ENCODE measurements around the gene CDH23. TPM values are rescaled to one million over a fixed set of nuclear protein-coding genes. Genes with fewer than 3 reads are reported as not detected.

CDH23 gene
- total RNA-seq, 1 experiment from 2014 or later, result not detected

DNA sequence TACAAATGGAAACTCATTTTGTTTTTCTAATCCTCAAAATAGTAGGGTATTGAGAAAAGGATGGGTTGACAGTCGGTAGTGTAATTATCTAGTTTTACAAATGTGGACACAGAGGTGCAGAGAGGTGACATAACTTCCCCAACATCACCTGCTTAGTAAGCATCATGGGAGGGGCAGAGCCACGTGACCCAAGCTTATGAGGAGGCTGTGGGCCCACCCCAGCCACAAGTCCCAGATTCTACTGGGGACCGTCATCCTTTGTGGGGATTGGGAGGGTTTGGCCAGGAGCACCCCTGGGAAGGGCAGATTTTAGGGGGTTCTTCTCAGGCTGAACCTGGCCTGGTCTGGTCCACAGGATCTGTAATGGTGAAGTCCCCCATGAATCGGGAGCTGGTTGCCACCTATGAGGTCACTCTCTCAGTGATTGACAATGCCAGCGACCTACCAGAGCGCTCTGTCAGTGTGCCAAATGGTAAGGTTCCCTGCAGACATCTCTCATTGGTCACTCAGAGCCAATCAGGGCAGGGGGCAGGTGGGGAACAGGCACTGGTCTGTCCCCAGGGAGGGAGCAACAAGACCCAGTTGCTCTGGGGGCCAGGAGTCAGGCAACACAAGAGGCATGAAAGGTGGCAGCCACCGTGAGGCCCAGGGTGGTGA is 400.2 kb downstream of the CDH23 start:
- ChIA-PET POLR2A (ENCODE audit: unreplicated experiment) (no interaction called here), CTCF (no interaction called here)
- no peaks in the 10 kb centered on the region for H3K9me3 ChIP-seq (ENCODE audit: low read length)
- no peak for DNase-seq
- no peaks in the 10 kb centered on the region for H3K27me3 ChIP-seq (ENCODE audit: low read length)
- H3K79me2 ChIP-seq (ENCODE audit: low read length), result no peaks in the 10 kb centered on the region
- no peaks in the 10 kb centered on the region for H3K36me3 ChIP-seq (ENCODE audit: low read depth, low read length)
- no peak overlapping the region for H3K4me3 ChIP-seq (ENCODE audit: low read length)
- no peak overlapping the region for H2AFZ ChIP-seq (ENCODE audit: low read length)
- no peak overlapping the region for H3K4me2 ChIP-seq (ENCODE audit: low read length)
- BruUV-seq (replicated peaks), result no TSS peak
- no peak overlapping the region for H3K27ac ChIP-seq (ENCODE audit: low read length)
- no peak overlapping the region for H3K9ac ChIP-seq (ENCODE audit: low read length)
- no peaks in the 10 kb centered on the region for H3K4me1 ChIP-seq (ENCODE audit: insufficient read depth, low read length)
- no peak for TF ChIP-seq EZH2 (IDR thresholded peaks at IDR 0.05; ENCODE audit: low read length, unreplicated experiment)
- intact Hi-C loops (cut with micrococcal nuclease), result no loop called here
- no peaks in the 10 kb centered on the region for H4K20me1 ChIP-seq (ENCODE audit: low read length)
- no peaks in the 10 kb centered on the region for H3K9me2 ChIP-seq (replicated peaks; ENCODE audit: low read length)
- no peaks in the 10 kb centered on the region for H3F3A ChIP-seq (ENCODE audit: low read length, unreplicated experiment)
- ATAC-seq, result no peak

DNA sequence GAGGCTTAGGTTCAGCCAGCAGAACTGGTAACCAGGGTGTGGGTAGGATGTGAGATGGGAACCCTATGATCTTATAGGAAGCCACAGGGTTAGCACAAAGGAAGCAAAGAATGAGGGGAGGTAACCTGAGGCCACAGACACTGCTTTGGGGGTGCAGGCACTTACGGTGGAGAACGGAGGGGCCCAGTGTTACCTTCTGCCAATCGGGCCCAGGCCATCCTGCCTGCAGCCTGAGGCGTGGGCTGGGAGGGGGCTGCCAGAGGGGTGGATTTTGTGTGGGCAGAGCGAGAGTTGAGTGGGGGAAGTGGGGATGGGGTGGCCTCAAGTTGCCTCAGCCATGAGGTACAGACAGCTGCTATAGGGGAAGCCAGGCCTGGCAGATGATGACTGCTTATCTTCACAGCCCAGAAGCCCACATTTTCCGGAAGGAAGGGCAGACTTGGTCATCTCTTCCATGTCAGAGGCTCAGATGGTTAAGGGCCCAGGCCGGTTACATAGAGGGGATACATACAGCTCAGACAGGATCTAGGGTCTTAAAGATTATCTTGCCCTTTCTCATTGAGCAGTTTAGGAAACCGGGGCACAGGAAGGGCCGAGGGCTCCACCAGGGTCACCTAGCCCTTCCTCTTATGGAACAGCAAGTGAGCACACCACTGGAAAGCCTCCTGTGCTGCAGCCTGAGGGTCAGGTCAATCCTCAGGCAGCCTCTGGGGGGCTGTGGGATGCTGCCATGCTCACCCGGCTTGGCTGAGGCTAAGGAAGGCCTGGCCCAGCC is 401.0 kb downstream of the CDH23 start:
- no peaks in the 10 kb centered on the region for H3F3A ChIP-seq (ENCODE audit: low read length, unreplicated experiment)
- no peak overlapping the region for H3K4me2 ChIP-seq (ENCODE audit: low read length)
- no peak for ATAC-seq
- H3K27me3 ChIP-seq (ENCODE audit: low read length), result no peaks in the 10 kb centered on the region
- ChIA-PET POLR2A (ENCODE audit: unreplicated experiment) (no interaction called here), CTCF (no interaction called here)
- intact Hi-C loops (cut with micrococcal nuclease), result no loop called here
- H3K9ac ChIP-seq (ENCODE audit: low read length), result no peak overlapping the region
- no peak overlapping the region for H3K4me3 ChIP-seq (ENCODE audit: low read length)
- no peak overlapping the region for H2AFZ ChIP-seq (ENCODE audit: low read length)
- no peaks in the 10 kb centered on the region for H3K79me2 ChIP-seq (ENCODE audit: low read length)
- no peaks in the 10 kb centered on the region for H3K9me2 ChIP-seq (replicated peaks; ENCODE audit: low read length)
- no peaks in the 10 kb centered on the region for H3K9me3 ChIP-seq (ENCODE audit: low read length)
- no peak overlapping the region for H3K27ac ChIP-seq (ENCODE audit: low read length)
- TF ChIP-seq EZH2 (IDR thresholded peaks at IDR 0.05; ENCODE audit: low read length, unreplicated experiment) (no peak), EZH2phosphoT487 (IDR thresholded peaks at IDR 0.05; ENCODE audit: borderline replicate concordance, low read length) (no peak)
- TF ChIP-seq, protein P1, sequence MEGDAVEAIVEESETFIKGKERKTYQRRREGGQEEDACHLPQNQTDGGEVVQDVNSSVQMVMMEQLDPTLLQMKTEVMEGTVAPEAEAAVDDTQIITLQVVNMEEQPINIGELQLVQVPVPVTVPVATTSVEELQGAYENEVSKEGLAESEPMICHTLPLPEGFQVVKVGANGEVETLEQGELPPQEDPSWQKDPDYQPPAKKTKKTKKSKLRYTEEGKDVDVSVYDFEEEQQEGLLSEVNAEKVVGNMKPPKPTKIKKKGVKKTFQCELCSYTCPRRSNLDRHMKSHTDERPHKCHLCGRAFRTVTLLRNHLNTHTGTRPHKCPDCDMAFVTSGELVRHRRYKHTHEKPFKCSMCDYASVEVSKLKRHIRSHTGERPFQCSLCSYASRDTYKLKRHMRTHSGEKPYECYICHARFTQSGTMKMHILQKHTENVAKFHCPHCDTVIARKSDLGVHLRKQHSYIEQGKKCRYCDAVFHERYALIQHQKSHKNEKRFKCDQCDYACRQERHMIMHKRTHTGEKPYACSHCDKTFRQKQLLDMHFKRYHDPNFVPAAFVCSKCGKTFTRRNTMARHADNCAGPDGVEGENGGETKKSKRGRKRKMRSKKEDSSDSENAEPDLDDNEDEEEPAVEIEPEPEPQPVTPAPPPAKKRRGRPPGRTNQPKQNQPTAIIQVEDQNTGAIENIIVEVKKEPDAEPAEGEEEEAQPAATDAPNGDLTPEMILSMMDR (conservative IDR thresholded peaks at IDR 0.05; ENCODE audit: low read depth, low read length), result no peak
- no peaks in the 10 kb centered on the region for H4K20me1 ChIP-seq (ENCODE audit: low read length)
- BruUV-seq (replicated peaks), result no TSS peak
- H3K36me3 ChIP-seq (ENCODE audit: low read depth, low read length), result no peaks in the 10 kb centered on the region
- no peak for DNase-seq
- no peaks in the 10 kb centered on the region for H3K4me1 ChIP-seq (ENCODE audit: insufficient read depth, low read length)

DNA sequence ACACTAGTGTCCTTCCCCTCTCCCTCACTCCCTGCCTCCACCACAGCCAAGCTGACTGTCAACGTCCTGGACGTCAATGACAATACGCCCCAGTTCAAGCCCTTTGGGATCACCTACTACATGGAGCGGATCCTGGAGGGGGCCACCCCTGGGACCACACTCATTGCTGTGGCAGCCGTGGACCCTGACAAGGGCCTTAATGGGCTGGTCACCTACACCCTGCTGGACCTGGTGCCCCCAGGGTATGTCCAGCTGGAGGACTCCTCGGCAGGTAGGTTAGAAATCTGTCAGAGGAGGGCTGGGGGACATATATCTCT is 401.5 kb downstream of the CDH23 start:
- Histone ChIP-seq H3K36me3 (ENCODE audit: low read depth, low read length) (no peaks in the 10 kb centered on the region), H3K27ac (ENCODE audit: low read length) (no peak overlapping the region), H3K27me3 (ENCODE audit: low read length) (no peaks in the 10 kb centered on the region), H2AFZ (ENCODE audit: low read length) (no peak overlapping the region), H3K4me2 (ENCODE audit: low read length) (no peak overlapping the region), H4K20me1 (ENCODE audit: low read length) (no peaks in the 10 kb centered on the region), H3F3A (ENCODE audit: low read length, unreplicated experiment) (no peaks in the 10 kb centered on the region), H3K9ac (ENCODE audit: low read length) (no peak overlapping the region), H3K4me1 (ENCODE audit: insufficient read depth, low read length) (no peaks in the 10 kb centered on the region), H3K9me3 (ENCODE audit: low read length) (no peaks in the 10 kb centered on the region), H3K4me3 (ENCODE audit: low read length) (no peak overlapping the region), H3K9me2 (replicated peaks; ENCODE audit: low read length) (no peaks in the 10 kb centered on the region), H3K79me2 (ENCODE audit: low read length) (no peaks in the 10 kb centered on the region)
- intact Hi-C loops (cut with micrococcal nuclease), result no loop called here
- CTCF ChIA-PET, result no interaction called here
- DNase-seq, result no peak
- no TSS peak for BruUV-seq (replicated peaks)
- POLR2A ChIA-PET (ENCODE audit: unreplicated experiment), result no interaction called here
- TF ChIP-seq EZH2phosphoT487 (IDR thresholded peaks at IDR 0.05; ENCODE audit: borderline replicate concordance, low read length), result no peak
- no peak for TF ChIP-seq EZH2 (IDR thresholded peaks at IDR 0.05; ENCODE audit: low read length, unreplicated experiment)
- TF ChIP-seq, protein P1 (conservative IDR thresholded peaks at IDR 0.05; ENCODE audit: low read depth, low read length), result no peak
- no peak for ATAC-seq
